Activated gamma-delta T cell treated with anti-CD3 and anti-CD28 coated beads, Interleukin-2, amount 50 U/mL, for 16 hours (primary cell): Measurements from ENCODE around the gene EPHA6.
"Not testable (repeated sequence)": the region's sequence is repeated elsewhere in the genome, so short reads cannot be mapped to it uniquely, and the experiment has no call there.

Experiments used
- DNase-seq: peaks from one replicate; pipeline ENCODE4 v3.0.0-alpha.2; 2020; ENCODE audit warnings: low read depth

Gene EPHA6

DNA sequence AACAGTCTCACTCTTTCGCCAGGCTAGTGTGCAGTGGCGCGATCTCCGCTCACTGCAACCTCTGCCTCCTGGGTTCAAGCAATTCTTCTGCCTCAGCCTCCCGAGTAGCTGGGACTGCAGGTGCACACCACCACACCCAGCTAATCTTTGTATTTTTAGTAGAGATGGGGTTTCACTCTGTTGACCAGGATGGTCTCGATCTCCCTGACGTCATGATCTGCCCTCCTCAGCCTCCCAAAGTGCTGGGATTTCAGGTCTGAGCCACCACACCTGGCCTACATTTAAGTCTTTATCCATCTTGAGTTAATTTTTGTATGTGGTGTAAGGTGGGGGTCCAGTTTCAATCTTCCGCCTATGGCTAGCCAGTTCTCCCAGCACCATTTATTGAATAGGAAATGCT, 211.2 kb downstream of the EPHA6 start:
- DNase-seq, result not testable (repeated sequence)

DNA sequence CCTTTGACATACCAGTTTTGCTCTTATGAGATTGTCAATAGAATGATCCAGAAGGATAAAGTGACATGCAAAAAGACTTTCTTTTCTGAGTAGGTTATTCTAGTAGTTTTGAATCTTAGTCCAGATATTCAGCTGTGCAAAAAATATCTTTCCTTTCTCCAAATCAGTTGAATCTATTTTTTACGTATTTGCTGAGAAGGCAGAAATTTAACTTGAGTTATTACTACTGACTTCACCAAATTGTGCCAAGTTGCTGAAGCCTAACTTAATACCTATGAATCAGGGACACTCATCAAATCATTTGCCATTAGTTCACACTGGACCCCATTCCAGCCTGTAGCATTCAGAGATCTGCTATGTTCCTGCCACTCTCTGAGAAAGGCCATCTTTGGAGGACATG, 215.6 kb downstream of the EPHA6 start:
- DNase-seq, result no peak

GRCh38 chr3:97037294-97037943, 223.0 kb downstream of the EPHA6 start:
- DNase-seq, result no peak

DNA sequence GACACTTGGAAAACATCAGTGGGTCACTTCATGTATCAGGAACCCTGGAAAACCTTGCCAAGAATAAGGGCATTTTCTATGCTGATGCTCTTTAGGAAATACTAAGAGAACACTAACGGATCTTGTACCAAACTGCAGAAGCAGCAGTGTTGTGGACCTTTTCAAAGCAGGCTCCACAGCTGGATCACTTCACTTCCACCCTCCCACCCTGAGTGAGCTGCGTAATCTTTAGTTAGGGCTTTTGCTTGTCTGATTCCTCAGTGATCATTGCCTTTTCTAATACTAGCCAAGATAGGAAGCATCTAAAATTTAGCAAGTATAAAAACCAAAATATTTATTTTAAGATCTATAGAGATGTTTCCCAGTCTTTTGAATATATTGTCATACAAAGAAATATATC, 229.0 kb downstream of the EPHA6 start:
- no peak for DNase-seq

- DNase-seq, result no peak
These were observed 243.0 kb downstream of the EPHA6 start for GRCh38 chr3:97057365-97057764.

DNA sequence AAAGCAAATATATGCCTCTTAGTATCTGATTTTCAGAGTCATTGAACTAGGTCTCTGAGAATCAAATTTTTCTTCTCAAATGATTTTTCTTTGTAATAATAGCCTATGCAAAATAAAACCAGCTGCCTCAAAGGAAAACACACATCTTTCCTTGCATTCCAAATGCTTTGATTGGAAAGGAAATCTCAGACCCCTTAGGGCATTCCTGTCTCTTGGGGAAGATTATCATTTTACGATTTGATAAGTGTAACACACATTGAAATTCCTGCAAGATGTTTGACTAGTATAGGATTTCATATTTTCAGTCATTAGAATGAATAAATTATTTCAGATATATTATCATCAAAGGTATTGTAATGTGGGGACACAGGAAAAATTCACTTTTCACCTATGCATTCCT, 244.8 kb downstream of the EPHA6 start:
- DNase-seq, result no peak

- no peak for DNase-seq
These were observed 252.1 kb downstream of the EPHA6 start for GRCh38 chr3:97066531-97066930.

DNA sequence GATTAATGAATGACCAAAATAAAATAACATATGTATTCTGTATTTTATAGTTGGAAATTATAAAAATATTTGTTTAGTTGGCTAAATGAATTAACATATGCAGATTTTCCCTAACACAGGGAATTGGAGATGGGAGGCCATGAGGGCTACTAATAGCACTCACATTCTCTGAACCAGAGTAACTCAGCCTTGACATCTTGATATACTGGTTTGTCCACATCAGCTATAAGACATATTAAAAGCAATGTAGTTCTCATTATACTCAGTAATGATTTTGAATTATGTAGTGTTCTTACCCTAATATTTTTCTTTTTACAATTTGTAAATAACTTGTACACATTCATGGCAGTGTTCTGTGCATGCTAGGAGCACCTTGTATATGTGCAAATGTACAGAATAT, 255.9 kb downstream of the EPHA6 start:
- no peak for DNase-seq

DNA sequence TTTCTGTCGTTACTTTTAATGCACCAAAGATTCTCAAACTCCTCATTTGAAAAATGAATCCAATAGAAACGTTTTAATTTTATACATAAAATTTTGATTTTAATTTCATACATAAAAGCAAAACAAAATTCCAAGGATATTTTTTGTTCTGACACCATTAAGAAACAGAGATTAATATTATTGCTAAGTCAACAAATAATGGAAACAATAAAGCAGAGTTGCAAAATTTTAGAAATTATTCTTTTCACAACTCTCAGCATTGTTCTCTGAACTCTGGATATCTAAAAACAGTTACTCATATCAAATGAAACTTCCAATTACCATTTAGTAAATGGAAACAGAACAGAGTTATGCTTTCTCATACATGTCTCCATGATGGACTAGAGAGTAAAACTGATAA, 260.2 kb downstream of the EPHA6 start:
- no peak for DNase-seq

DNA sequence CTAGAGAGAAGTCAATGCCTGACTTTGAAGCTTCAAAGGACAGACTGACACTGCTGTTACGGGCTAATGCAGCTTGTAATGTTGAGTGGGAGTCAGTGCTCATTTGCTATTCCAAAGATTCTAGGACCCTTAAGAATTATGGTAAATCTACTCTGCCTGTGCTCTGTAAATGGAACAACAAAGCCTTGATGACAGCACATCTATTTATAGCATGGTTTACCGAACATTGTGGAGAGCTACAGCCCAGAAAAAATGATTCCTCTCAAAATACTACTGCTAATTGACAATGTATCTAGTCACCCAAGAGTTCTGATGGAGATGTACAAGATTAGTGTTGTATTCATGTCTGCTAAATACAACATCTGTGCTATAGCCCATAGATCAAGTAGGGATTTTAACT, 262.3 kb downstream of the EPHA6 start:
- no peak for DNase-seq

- DNase-seq, result no peak
These were observed 275.2 kb downstream of the EPHA6 start for GRCh38 chr3:97089621-97090020.

- DNase-seq, result no peak
These were observed 288.2 kb downstream of the EPHA6 start for GRCh38 chr3:97102641-97103040.

DNA sequence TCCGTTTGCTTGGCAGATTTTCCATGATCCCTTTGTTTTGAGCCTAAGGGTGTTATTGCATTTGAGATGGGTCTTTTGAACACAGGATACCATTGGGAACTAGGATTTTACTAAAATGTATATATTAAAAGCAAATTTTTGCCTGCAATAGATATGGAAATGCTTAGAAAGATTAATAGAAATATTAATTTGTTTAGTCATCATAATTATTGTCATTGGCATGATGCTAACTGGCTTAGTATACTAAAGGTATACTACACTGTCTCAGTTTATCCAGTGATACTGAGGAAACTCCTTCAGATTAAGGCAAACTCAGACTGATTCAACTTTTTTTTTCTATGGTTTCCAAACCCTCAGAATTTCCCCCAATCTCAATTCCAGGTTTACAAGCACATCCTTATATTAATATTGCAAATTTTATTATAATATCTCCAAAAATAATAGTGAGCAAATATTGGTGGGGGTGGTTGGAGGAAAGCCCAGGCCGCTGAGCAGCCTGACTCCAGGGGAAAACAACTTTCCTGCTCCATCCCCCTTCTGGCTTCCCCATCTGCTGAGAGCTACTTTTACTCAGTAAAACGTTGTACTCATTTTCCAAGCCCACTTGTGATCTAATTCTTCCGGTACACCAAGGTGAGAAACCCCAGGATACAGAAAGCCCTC, 291.7 kb downstream of the EPHA6 start:
- DNase-seq, result no peak

GRCh38 chr3:97106652-97106989, 292.2 kb downstream of the EPHA6 start:
- no peak for DNase-seq

- DNase-seq, result no peak
These were observed 293.7 kb downstream of the EPHA6 start for GRCh38 chr3:97108136-97108535.

DNA sequence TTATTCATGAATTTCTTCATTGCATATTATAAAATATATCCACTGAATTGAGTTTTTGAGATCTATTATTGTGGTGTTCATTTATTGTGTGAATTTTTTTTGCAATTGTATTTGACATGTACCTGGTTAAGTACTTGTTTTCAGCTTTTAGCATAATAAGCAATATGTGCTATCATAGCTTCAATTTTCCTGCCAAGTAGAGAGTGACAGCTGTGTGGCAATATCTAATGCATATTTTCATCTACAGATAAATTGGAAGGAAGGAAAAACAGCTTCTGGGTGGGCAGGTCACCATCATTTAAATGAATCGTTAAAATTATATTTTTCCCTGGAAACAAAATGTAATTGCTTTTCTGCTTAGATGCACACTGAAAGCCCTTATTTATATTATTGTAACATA, 296.9 kb downstream of the EPHA6 start:
- no peak for DNase-seq

DNA sequence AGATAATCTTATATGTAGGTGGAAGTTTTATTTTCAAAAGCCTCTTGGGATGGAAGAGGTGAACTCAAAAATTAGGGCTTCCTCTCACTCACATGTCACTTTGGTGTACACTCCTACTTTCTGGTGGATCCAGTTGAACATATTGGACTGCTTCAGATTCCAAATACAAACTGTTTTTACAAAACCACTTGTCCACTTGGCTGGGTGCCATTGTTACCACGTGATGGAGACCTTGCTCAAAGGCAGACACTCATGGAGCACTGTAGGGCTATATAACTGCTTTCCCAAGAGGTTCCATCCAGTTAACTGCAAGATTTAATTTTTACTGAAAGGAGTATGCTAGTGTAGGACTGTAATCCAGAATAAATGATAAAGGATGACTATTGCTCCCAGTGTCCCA, 307.0 kb downstream of the EPHA6 start:
- no peak for DNase-seq

DNA sequence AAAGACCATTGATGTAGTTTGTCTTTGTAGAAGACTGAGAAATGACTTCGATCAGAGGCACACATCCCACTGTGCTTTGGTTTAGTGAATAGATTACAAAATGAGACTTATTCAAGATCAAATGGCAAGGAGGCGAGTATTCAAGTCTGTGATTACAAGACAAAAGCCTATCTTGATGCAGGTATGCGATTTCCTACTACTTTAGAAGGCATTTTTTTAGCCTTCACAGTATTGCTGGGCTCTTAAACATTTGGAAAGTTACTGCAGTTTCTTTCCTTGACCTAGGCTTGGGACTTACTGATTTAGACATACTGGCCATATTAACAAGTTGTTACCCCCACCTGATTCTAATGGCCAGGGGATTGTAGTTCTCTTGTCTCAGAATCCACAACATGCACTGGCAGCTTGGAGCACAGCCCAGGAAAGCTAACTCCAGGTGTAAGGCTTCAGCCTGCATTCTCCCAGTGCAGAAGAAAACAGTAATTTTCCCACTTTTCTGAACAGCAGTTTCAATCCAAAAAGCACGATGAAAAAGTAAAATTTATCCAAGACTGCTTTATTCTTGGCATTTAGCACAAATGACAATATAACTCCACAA, 311.6 kb downstream of the EPHA6 start:
- DNase-seq, result no peak

DNA sequence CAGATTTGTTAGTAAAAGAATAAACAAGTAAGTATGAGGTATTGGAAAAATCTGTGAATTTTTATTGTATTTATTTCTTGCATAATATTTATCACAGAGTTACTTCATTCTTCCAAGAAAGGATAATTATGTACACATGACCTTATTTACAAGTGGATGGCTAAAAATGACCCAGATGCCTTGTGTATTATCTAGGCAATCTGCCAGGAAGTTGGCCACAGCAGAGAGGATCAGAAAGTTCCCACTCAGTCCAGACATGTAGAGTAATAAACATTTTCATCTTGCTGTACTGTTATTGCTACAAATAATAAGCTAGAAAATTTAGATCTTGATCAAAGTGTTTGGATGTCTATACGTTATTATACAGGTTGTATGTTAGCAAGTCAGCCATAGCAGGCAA, 317.1 kb downstream of the EPHA6 start:
- no peak for DNase-seq

GRCh38 chr3:97138914-97139541, 324.6 kb downstream of the EPHA6 start:
- no peak for DNase-seq

DNA sequence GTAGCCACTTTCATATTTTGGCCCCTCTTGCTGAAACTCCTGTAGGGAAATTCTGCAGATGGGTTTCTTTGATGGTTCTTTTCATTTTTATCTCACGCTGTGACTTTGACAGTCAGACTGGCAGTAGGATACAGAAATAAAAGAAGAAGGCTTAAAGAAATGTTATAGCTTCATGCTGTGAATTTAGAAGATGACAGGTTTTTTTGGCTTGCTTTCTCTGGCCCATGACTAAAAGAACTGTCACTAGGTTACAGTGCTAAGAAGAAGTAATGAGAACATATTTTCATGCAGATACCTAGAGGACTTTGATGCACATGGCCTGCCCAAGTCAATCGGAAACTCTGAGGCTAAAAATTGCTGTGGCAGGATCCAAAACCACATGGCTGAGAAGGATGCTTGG, 334.5 kb downstream of the EPHA6 start:
- DNase-seq, result no peak

- no peak for DNase-seq
These were observed 346.8 kb downstream of the EPHA6 start for GRCh38 chr3:97161169-97161568.

GRCh38 chr3:97177242-97177641, 362.8 kb downstream of the EPHA6 start:
- no peak for DNase-seq
